ENCODE measurements around the gene MPP3.

GRCh38 chr17:43753493-43754129 is 79.3 kb downstream of the MPP3 start:
- TF ChIP-seq EZH2 (IDR thresholded peaks at IDR 0.05; ENCODE audit: borderline replicate concordance, low read depth, low read length, severe bottlenecking), result no peak
- TF ChIP-seq, protein P1, sequence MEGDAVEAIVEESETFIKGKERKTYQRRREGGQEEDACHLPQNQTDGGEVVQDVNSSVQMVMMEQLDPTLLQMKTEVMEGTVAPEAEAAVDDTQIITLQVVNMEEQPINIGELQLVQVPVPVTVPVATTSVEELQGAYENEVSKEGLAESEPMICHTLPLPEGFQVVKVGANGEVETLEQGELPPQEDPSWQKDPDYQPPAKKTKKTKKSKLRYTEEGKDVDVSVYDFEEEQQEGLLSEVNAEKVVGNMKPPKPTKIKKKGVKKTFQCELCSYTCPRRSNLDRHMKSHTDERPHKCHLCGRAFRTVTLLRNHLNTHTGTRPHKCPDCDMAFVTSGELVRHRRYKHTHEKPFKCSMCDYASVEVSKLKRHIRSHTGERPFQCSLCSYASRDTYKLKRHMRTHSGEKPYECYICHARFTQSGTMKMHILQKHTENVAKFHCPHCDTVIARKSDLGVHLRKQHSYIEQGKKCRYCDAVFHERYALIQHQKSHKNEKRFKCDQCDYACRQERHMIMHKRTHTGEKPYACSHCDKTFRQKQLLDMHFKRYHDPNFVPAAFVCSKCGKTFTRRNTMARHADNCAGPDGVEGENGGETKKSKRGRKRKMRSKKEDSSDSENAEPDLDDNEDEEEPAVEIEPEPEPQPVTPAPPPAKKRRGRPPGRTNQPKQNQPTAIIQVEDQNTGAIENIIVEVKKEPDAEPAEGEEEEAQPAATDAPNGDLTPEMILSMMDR (IDR thresholded peaks at IDR 0.05; ENCODE audit: borderline replicate concordance, extremely low read depth, low read length, poor library complexity, severe bottlenecking), result no peak
